IPS-20b (cell line): ENCODE measurements around the gene PGA5.
"Not testable (repeated sequence)": the region's sequence is repeated elsewhere in the genome, so short reads cannot be mapped to it uniquely, and the experiment has no call there.

Source experiments
- H3K27ac ChIP-seq: one replicate; pipeline ENCODE4 v1.5.1; 2013; ENCODE audit warnings: low read length
- H3K27me3 ChIP-seq: 2 replicates; pipeline ENCODE4 v1.6.1; 2013; ENCODE audit warnings: mild to moderate bottlenecking, low read length, inconsistent platforms; ENCODE audit not compliant: insufficient read depth
- H3K36me3 ChIP-seq: 2 replicates; pipeline ENCODE4 v1.6.1; 2013; ENCODE audit warnings: low read depth, mild to moderate bottlenecking, inconsistent platforms, low read length, moderate library complexity; ENCODE audit not compliant: insufficient read depth
- H3K4me1 ChIP-seq: 2 replicates; pipeline ENCODE4 v1.6.1; 2013; ENCODE audit warnings: mild to moderate bottlenecking, control low read depth, inconsistent platforms, low read length, moderate library complexity; ENCODE audit not compliant: insufficient read depth
- H3K4me3 ChIP-seq: 2 replicates; pipeline ENCODE4 v1.5.1; 2013; ENCODE audit warnings: mild to moderate bottlenecking, low read length, inconsistent platforms
- H3K9ac ChIP-seq: 2 replicates; pipeline ENCODE4 v1.6.1; 2013; ENCODE audit warnings: low read depth, mild to moderate bottlenecking, inconsistent platforms, low read length, moderate library complexity
- H3K9me3 ChIP-seq: 2 replicates; pipeline ENCODE4 v1.6.1; 2013; ENCODE audit warnings: mild to moderate bottlenecking, low read depth, low read length, inconsistent platforms; ENCODE audit not compliant: insufficient read depth

Gene PGA5

DNA sequence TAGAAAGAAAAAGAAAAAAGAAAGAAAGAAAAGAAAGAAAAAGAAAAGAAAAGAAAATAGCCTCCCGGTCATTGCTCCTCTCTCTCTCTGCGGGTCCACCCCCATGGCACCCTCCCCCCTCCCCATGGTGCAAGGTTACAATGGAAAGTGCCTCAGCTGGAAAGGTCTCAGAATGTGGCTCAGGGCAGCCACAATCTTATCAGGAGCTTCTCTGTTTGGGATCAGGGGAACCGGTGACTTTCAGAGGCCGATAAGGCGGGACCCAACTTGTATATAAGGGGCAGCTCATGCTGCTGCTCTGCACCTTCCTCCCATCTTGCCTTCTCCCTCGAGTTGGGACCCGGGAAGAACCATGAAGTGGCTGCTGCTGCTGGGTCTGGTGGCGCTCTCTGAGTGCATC lies at the start of gene PGA5:
PGA5 (plus strand) TSS at position 301 of the 400 bp plus-strand sequence; CDS start at position 353, 52 bp downstream.
- H3K27ac ChIP-seq, H3K4me1 ChIP-seq, H3K4me3 ChIP-seq, H3K9ac ChIP-seq, H3K9me3 ChIP-seq, H3K36me3 ChIP-seq, H3K27me3 ChIP-seq: not testable (repeated sequence)

DNA sequence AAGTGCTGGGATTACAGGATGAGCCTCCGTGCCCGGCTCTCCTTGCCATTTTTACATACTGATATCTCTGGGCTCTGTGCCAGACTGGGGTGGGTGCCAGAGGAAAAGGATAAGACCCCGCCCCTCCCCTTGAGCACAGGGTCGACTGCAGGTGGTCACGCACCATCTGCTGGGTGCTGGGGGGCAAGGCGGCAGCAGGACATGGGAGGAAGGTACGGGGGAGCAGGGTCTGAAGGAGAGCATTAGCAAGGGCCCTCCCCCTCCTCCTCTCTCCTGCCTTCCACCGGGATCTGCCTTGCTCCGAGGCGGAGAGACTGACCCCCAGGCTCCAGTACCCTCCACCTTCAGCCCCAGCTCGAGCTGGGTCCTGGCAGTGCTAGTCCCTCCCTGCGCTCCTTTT lies 47.4 kb upstream of the PGA5 start:
- Histone ChIP-seq H3K4me3 (no peak overlapping the region), H3K27ac (no peak overlapping the region), H3K4me1 (no peaks in the 10 kb centered on the region), H3K9me3 (no peaks in the 10 kb centered on the region), H3K9ac (no peak overlapping the region), H3K27me3 (no peaks in the 10 kb centered on the region), H3K36me3 (no peaks in the 10 kb centered on the region)

DNA sequence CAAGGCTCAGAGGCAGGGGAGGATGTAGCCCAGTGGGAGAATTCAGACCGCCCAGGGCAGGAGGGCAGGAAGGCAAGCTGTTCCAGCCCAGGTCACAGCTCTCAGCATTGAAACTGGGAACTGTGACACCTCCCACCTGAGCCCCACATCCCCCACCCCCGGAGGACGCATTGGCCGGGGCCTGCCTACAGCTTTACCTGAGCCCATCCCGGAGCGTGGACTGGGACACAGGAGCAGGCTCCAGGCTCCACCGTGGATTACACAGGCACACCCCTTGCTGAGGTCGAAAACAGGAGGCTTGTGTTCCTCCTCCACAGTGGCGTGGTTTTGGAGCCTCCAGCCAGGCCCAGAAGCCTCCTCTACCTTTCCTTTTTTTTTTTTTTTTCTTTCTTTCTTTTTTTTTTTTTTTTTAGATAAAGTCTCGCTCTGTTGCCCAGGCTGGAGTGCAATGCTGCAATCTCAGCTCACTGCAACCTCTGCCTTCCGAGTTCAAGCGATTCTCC lies 46.8 kb upstream of the PGA5 start:
- Histone ChIP-seq H3K27ac (no peak overlapping the region), H3K4me1 (no peaks in the 10 kb centered on the region), H3K9me3 (no peaks in the 10 kb centered on the region), H3K4me3 (no peak overlapping the region), H3K27me3 (no peaks in the 10 kb centered on the region), H3K9ac (no peak overlapping the region), H3K36me3 (no peaks in the 10 kb centered on the region)

DNA sequence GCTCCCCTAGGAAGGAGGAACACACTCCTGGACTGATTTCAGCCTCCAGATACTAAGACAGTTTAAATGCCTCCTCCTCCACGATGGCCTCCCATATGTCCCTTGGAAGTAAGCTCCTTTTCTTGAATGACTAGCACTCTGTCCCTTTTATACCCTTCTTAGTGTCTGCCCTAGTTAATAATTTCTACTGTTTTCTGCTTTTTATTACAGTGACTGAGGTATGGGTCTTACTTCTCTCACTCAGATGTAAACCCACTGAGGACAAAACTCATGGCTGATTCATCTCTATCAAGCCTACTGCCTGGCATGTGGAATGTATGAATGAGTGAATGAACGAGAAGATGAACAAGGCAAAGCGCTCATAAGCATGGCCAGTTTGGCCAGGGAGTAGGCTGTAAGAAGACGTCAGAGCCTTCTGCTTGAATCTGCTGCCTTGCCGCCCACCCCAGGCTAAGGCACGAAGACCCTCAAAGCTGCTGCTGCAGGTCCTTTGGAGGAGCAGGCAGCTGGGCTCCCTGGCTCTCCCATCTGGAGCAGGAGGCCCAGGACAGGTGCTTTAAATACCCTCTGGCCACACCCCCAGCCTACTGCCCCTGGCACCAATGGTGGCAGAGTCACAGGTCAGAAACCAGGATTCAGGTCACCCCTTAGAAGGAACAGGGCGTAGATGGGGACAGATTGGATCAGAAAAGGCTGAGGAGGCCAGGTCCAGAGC lies 45.8 kb upstream of the PGA5 start:
- H3K27ac ChIP-seq, result no peak overlapping the region
- no peaks in the 10 kb centered on the region for H3K36me3 ChIP-seq
- H3K4me3 ChIP-seq, result no peak overlapping the region
- H3K27me3 ChIP-seq, result no peaks in the 10 kb centered on the region
- no peaks in the 10 kb centered on the region for H3K9me3 ChIP-seq
- no peaks in the 10 kb centered on the region for H3K4me1 ChIP-seq
- no peak overlapping the region for H3K9ac ChIP-seq

DNA sequence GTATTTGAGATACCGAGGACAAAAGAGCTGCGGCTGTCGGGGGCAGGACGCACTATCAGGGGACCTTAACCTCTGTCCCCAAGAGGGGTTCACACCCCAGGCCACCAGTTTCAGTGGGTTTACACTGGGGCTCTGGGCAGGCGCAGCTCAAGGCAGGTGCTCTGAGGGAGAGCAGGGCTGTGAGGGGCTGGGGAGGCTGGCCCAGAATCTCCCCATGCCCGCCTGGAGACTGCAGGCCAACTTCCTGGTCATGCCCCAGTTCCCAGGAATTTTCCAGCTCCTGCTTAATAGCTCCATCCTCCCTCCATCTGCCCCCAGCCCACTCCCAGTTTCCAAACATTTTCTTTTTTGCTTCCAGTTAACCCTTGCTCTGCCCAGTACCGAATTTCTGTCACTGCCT lies 45.3 kb upstream of the PGA5 start:
- Histone ChIP-seq H3K9me3 (no peaks in the 10 kb centered on the region), H3K4me1 (no peaks in the 10 kb centered on the region), H3K36me3 (no peaks in the 10 kb centered on the region), H3K9ac (no peak overlapping the region), H3K4me3 (no peak overlapping the region), H3K27ac (no peak overlapping the region), H3K27me3 (no peaks in the 10 kb centered on the region)

DNA sequence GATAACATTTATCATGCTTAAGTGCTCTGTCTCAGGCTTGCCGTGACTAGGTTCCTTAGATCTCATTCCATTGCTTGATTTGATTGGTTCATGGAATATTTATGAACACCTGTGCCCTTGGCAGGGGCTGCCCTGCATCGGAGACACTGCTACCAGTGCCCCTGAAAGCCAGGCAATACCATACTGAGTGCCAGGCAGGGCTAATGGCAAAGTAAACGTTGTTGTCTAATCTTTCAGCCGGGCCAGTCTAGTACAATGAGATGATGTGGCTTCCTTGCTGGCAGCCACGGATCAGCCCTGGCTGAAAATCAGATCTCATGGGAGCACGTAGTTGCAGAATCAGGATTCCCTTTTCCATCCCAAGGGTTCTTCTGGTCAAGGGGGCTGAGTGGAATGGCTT lies 42.6 kb upstream of the PGA5 start:
- Histone ChIP-seq H3K4me3 (no peak overlapping the region), H3K36me3 (no peaks in the 10 kb centered on the region), H3K27ac (no peak overlapping the region), H3K4me1 (no peaks in the 10 kb centered on the region), H3K9me3 (no peaks in the 10 kb centered on the region), H3K27me3 (no peaks in the 10 kb centered on the region), H3K9ac (no peak overlapping the region)

DNA sequence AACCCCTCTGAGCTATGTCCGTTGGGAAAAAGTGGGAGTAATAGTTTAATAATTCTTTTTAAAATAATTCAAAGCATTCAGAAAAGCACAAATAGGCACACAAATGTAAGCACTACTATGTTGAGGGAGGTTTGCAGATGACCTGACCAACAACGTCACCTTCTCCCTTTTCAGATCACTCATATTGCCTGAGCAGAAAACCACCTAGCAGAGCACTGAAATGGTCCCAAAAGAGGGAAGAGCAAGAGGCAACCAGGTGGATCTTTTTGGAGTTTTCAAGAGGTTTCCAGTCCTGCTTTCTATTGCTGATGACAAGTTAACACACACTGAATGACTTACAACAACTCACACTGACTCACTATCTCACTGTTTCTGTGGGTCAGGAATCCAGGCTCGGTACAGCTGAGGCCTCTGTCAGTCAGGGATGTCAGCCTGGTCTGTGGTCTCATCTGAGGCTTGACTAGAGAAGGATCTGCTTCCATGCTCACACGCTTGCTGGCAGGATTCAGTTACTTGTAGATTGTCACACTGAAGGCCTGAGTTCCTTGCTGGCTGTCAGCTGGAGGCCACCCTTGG lies 41.9 kb upstream of the PGA5 start:
- Histone ChIP-seq H3K27ac (no peak overlapping the region), H3K4me3 (no peak overlapping the region), H3K4me1 (no peaks in the 10 kb centered on the region), H3K9ac (no peak overlapping the region), H3K27me3 (no peaks in the 10 kb centered on the region), H3K9me3 (no peaks in the 10 kb centered on the region), H3K36me3 (no peaks in the 10 kb centered on the region)

DNA sequence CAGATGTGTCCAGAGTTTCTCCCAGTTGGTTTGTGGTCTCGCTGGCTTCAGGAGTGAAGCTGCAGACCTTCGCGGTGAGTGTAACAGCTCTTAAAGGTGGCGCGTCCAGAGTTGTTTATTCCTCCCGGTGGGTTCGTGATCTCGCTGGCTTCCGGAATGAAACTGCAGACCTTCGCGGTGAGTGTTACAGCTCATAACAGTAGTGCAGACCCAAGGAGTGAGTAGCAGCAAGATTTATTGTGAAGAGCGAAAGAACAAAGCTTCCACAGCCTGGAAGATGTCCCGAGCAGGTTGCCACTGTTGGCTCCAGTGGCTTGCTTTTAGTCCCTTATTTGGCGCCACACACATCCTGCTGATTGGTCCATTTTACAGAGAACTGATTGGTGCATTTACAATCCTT lies 39.5 kb upstream of the PGA5 start:
- Histone ChIP-seq H3K9ac (no peak overlapping the region), H3K36me3 (no peaks in the 10 kb centered on the region), H3K4me1 (no peaks in the 10 kb centered on the region), H3K27me3 (no peaks in the 10 kb centered on the region), H3K27ac (no peak overlapping the region), H3K9me3 (no peaks in the 10 kb centered on the region), H3K4me3 (no peak overlapping the region)

DNA sequence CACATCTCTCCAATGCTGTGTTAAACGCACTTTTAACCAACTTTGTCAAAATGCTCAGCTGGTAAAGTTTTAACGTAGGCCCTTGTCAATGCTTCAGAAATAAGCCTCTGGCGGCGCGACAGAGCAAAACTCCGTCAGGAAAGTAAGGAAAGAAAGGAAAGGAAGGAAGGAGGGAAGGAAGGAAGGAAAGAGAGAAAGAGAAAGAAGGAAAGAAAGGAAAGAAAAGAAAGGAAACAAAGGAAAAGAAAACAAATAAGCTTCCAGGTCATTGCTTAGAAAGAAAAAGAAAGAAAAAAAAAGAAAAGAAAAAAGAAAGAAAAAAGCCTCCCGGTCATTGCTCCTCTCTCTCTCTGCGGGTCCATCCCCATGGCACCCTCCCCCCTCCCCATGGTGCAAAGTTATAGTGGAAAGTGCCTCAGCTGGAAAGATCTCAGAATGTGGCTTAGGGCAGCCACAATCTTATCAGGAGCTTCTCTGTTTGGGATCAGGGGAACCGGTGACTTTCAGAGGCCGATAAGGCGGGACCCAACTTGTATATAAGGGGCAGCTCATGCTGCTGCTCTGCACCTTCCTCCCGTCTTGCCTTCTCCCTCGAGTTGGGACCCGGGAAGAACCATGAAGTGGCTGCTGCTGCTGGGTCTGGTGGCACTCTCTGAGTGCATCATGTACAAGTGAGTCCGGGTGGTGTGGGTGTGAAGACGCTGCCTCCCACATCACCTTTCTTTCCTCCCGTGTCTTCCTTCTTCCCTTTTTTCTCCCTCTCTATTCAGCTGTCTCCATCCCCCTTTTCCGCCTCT lies 37.8 kb upstream of the PGA5 start, which contains the start of gene PGA3:
PGA3 (plus strand) TSS at position 566 of the 797 bp plus-strand sequence; CDS start at position 616, 50 bp downstream.
- not testable (repeated sequence) for H3K9me3 ChIP-seq, H3K4me3 ChIP-seq, H3K27ac ChIP-seq, H3K4me1 ChIP-seq, H3K36me3 ChIP-seq, H3K9ac ChIP-seq, H3K27me3 ChIP-seq

DNA sequence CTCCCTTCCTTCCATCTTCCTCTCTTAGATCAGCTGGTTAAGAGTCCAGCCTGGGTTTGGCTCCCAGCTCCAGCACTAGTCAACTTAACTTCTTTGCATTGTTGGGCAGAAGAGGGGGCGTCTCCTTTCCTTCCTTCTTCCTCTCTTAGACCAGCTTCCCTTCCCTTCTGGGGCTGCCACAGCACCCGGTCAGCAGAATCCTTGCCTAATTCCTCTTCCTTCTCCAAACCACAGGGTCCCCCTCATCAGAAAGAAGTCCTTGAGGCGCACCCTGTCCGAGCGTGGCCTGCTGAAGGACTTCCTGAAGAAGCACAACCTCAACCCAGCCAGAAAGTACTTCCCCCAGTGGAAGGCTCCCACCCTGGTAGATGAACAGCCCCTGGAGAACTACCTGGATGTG lies 37.1 kb upstream of the PGA5 start:
- not testable (repeated sequence) for H3K27ac ChIP-seq

DNA sequence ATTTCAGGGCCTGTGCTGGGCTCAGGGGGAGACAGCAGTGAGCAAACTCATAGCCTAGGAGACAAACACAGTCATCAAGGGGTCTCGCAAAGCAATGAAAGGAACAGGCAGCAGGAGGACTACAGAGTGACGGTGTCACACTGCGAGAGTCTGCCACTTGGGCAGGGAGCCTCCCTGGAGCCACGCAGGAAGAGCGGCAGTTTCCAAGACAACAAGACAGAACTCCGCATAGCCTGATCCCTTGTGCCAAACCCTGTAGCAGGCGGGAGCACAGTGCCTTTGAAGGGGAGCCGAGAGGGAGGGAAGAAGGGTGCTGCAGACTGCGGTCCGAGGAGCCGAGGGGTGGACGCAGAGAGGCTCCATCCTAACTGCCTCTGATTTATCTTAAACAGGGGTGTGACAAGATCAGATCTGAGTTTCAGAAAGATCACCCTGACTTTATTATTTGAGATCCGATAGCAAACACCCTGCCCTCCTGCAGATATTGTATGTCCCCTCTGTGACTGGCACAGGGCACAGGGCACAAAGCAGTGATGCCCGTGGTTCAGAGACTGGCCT lies 36.4 kb upstream of the PGA5 start:
- H3K36me3 ChIP-seq, H3K27ac ChIP-seq, H3K9me3 ChIP-seq: not testable (repeated sequence)

More for the DNA sequence above, 37.1 kb upstream of the PGA5 start:
- not testable (repeated sequence) for H3K36me3 ChIP-seq, H3K9ac ChIP-seq, H3K4me1 ChIP-seq, H3K4me3 ChIP-seq, H3K9me3 ChIP-seq, H3K27me3 ChIP-seq

More for the DNA sequence above, 36.4 kb upstream of the PGA5 start:
- not testable (repeated sequence) for H3K27me3 ChIP-seq, H3K4me1 ChIP-seq, H3K4me3 ChIP-seq, H3K9ac ChIP-seq
